DND-41 (cell line): ENCODE data around the gene PDLIM1.

Experiments
- ATAC-seq: fragments of 200-7000 bp; cut with Tn5 transposase; 3 replicates; pipeline ENCODE4 v1.9.1; 2021; ENCODE audit warnings: low read depth; ENCODE audit not compliant: insufficient read depth
- DNase-seq: peaks from one replicate; pipeline ENCODE4 v3.0.0-alpha.2; 2020
- H2AFZ ChIP-seq: 2 replicates; pipeline ENCODE4 v1.6.0; 2012; ENCODE audit warnings: low read depth, low read length
- H3K27ac ChIP-seq: 2 replicates; pipeline ENCODE4 v1.5.1; 2012; ENCODE audit warnings: low read length, inconsistent platforms
- H3K27me3 ChIP-seq: fragments of 200-600 bp; sonication (generic); 2 replicates; pipeline ENCODE4 v1.6.0; 2012; ENCODE audit warnings: low read length, mild to moderate bottlenecking, inconsistent platforms; ENCODE audit not compliant: insufficient read depth, poor library complexity
- H3K36me3 ChIP-seq: 2 replicates; pipeline ENCODE4 v1.5.1; 2012; ENCODE audit warnings: low read length, inconsistent platforms; ENCODE audit not compliant: insufficient read depth
- H3K4me1 ChIP-seq: 2 replicates; pipeline ENCODE4 v1.5.1; 2012; ENCODE audit warnings: mild to moderate bottlenecking, low read length; ENCODE audit not compliant: insufficient read depth
- H3K4me2 ChIP-seq: 2 replicates; pipeline ENCODE4 v1.6.0; 2012; ENCODE audit warnings: mild to moderate bottlenecking, moderate library complexity, low read length, inconsistent platforms; ENCODE audit not compliant: insufficient read depth
- H3K4me3 ChIP-seq, 2 experiments: fragments of 200-600 bp in 1 of 2; shearing (Covaris generic) in 1 of 2; 2 replicates each; pipeline ENCODE4 v1.5.1; 2012 to 2016; ENCODE audit warnings: inconsistent platforms in 2 of 2, low read length in 2 of 2, mild to moderate bottlenecking in 2 of 2, low read depth in 1 of 2, moderate library complexity in 1 of 2
- H3K79me2 ChIP-seq: 2 replicates; pipeline ENCODE4 v1.6.0; 2012; ENCODE audit warnings: low read length, inconsistent platforms; ENCODE audit not compliant: insufficient read depth
- H3K9ac ChIP-seq: 2 replicates; pipeline ENCODE4 v1.6.0; 2012; ENCODE audit warnings: low read depth, mild to moderate bottlenecking, inconsistent platforms, low read length, moderate library complexity
- H3K9me3 ChIP-seq: 2 replicates; pipeline ENCODE4 v1.5.1; 2012; ENCODE audit warnings: low read length, moderate library complexity, mild to moderate bottlenecking, inconsistent platforms; ENCODE audit not compliant: insufficient read depth, severe bottlenecking
- H4K20me1 ChIP-seq: 2 replicates; pipeline ENCODE4 v1.6.0; 2012; ENCODE audit warnings: low read length; ENCODE audit not compliant: insufficient read depth
- CTCF ChIP-seq: IDR thresholded peaks from 2 replicates; pipeline ENCODE4 v1.5.1; 2012; ENCODE audit warnings: borderline replicate concordance, low read length, moderate library complexity, mild to moderate bottlenecking; ENCODE audit not compliant: poor library complexity, severe bottlenecking; ENCODE audit errors: extremely low read depth
- EZH2 ChIP-seq: IDR thresholded peaks from 3 replicates; pipeline ENCODE4 v1.6.1; 2012; ENCODE audit warnings: borderline replicate concordance, low read depth, mild to moderate bottlenecking, moderate library complexity, low read length, inconsistent platforms; ENCODE audit not compliant: severe bottlenecking

Gene PDLIM1

GRCh38 chr10:95237376-95238170 is 53.2 kb downstream of the PDLIM1 start:
- Histone ChIP-seq H3K27ac (no peak overlapping the region), H3K4me3 (no peak overlapping the region), H3K4me1 (no peaks in the 10 kb centered on the region), H3K36me3 (no peaks in the 10 kb centered on the region), H4K20me1 (no peaks in the 10 kb centered on the region), H3K4me2 (no peak overlapping the region), H3K9ac (no peak overlapping the region), H3K79me2 (no peaks in the 10 kb centered on the region), H2AFZ (no peak overlapping the region), H3K27me3 (no peaks in the 10 kb centered on the region), H3K9me3 (no peaks in the 10 kb centered on the region)
- ATAC-seq = no peak
- DNase-seq = no peak
- TF ChIP-seq EZH2 (no peak), CTCF (no peak)

GRCh38 chr10:95236068-95236903 is 54.5 kb downstream of the PDLIM1 start:
- no peak for TF ChIP-seq EZH2
- no peak for TF ChIP-seq CTCF
- Histone ChIP-seq H3K27me3 (no peaks in the 10 kb centered on the region), H3K27ac (no peak overlapping the region), H3K9ac (no peak overlapping the region), H3K4me2 (no peak overlapping the region), H3K79me2 (no peaks in the 10 kb centered on the region), H4K20me1 (no peaks in the 10 kb centered on the region), H3K4me3 (no peak overlapping the region), H2AFZ (no peak overlapping the region), H3K36me3 (no peaks in the 10 kb centered on the region), H3K4me1 (no peaks in the 10 kb centered on the region), H3K9me3 (no peaks in the 10 kb centered on the region)
- ATAC-seq = peak; percentile 57
- DNase-seq = no peak

GRCh38 chr10:95235676-95236067 is 55.1 kb downstream of the PDLIM1 start:
- H3K4me3 ChIP-seq = no peak overlapping the region
- no peak overlapping the region for H3K4me2 ChIP-seq
- H3K4me1 ChIP-seq = no peaks in the 10 kb centered on the region
- no peak for DNase-seq
- H3K27me3 ChIP-seq = no peaks in the 10 kb centered on the region
- no peak overlapping the region for H3K9ac ChIP-seq
- H3K27ac ChIP-seq = no peak overlapping the region
- H4K20me1 ChIP-seq = no peaks in the 10 kb centered on the region
- TF ChIP-seq EZH2 (no peak), CTCF (no peak)
- no peaks in the 10 kb centered on the region for H3K79me2 ChIP-seq
- ATAC-seq = 0 out of 3 replicates have a peak, but pooled peaks have one; percentile 12
- H3K9me3 ChIP-seq = no peaks in the 10 kb centered on the region
- no peak overlapping the region for H2AFZ ChIP-seq
- H3K36me3 ChIP-seq = no peaks in the 10 kb centered on the region
